ENCODE results near the gene MAP3K5. TPM values are rescaled to one million over a fixed set of nuclear protein-coding genes. Genes with fewer than 3 reads are reported as not detected.

Gene MAP3K5
- total and polyA plus RNA-seq, 9 donors, result 37.0 to 217 (median 80.2) TPM

DNA sequence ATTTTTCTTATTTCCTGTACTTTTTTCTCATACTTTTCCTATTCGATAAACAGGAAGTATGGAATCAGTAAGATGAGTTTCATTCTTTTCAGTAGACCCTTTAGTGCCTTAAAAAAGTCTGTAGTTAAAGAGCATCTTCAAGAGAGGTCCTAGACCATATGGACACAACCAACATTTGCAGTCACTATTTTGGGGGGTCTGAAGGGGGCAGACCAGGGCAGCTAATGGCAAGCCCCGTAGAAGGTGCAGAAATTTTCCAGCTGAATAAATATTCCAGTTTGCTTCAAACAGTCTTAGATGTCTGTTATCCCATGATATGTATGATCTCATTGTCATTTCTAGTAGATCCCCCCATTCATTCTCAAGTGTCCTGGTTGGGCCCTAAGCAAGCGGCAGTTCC, 52.8 kb downstream of the MAP3K5 start:
- no peaks in the 10 kb centered on the region for H3K27me3 ChIP-seq
- no peak for DNase-seq
- TF ChIP-seq EP300 (IDR thresholded peaks at IDR 0.05) (no peak), POLR2A (IDR thresholded peaks at IDR 0.05) (no peak)
- TF ChIP-seq, protein P1, sequence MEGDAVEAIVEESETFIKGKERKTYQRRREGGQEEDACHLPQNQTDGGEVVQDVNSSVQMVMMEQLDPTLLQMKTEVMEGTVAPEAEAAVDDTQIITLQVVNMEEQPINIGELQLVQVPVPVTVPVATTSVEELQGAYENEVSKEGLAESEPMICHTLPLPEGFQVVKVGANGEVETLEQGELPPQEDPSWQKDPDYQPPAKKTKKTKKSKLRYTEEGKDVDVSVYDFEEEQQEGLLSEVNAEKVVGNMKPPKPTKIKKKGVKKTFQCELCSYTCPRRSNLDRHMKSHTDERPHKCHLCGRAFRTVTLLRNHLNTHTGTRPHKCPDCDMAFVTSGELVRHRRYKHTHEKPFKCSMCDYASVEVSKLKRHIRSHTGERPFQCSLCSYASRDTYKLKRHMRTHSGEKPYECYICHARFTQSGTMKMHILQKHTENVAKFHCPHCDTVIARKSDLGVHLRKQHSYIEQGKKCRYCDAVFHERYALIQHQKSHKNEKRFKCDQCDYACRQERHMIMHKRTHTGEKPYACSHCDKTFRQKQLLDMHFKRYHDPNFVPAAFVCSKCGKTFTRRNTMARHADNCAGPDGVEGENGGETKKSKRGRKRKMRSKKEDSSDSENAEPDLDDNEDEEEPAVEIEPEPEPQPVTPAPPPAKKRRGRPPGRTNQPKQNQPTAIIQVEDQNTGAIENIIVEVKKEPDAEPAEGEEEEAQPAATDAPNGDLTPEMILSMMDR (IDR thresholded peaks at IDR 0.05), result no peak
- intact Hi-C loops (cut with DNase I), result no loop called here
- peak overlapping the region in 1 of 2 donors; percentile 40 for H3K27ac ChIP-seq
- H3K4me1 ChIP-seq (ENCODE audit: insufficient read depth), result peaks cover 31% of the 10 kb centered on the region
- WGBS, 3 donors, result 83 to 91% (median 89%) methylated on average over 3 of the region's 3 CpGs
- no peak overlapping the region for H3K4me3 ChIP-seq
- H3K36me3 ChIP-seq, result no peaks in the 10 kb centered on the region
- no peaks in the 10 kb centered on the region for H3K9me3 ChIP-seq

DNA sequence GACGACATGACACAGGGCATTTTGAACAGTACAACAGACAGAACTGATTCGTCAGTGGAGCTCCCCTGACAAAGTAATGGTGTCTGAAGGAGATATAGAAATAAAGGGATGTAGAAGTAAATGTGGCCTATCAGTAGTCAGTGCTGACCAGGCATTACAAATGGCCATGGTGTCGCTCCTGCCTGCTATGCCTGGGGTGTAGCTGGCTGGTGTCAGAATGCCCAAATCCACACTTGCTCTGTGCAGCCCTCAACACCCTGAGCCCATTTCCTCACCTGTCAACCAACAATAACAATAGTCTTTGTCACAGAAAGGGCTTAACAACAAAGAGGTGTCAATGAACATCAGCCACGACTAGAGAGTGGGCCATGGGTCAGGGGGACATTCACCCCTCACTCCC, 53.2 kb downstream of the MAP3K5 start:
- intact Hi-C loops (cut with DNase I), result no loop called here

DNA sequence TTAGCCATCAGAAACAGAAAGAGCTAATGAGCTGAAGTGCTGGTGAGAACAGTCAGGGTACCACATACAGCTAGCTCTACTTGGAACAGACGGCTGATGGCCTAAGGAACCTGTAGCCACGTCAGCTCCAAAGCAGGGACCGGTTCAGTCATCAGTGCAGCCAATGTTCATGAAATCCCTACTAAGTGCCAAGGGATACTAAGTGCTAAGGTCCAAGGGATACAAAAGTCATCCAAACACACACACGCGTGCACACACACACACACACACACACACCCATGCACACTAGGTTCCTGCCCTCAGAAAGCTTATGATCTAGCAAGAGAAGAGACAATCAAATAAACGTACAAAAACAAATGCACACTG, 53.6 kb downstream of the MAP3K5 start:
- Histone ChIP-seq H3K9me3 (no peaks in the 10 kb centered on the region), H3K27ac (peak overlapping the region in 1 of 2 donors; percentile 40), H3K4me1 (ENCODE audit: insufficient read depth) (peaks cover 31% of the 10 kb centered on the region), H3K27me3 (no peaks in the 10 kb centered on the region), H3K4me3 (no peak overlapping the region), H3K36me3 (no peaks in the 10 kb centered on the region)
- intact Hi-C loops (cut with DNase I), result no loop called here
- TF ChIP-seq POLR2A (IDR thresholded peaks at IDR 0.05), result no peak
- TF ChIP-seq, protein P1 (IDR thresholded peaks at IDR 0.05), result no peak
- no peak for TF ChIP-seq EP300 (IDR thresholded peaks at IDR 0.05)
- DNase-seq, result no peak
- WGBS, 3 donors, result 71 to 73% (median 73%) methylated on average over 6 of the region's 6 CpGs

More for the DNA sequence above, 53.2 kb downstream of the MAP3K5 start:
- Histone ChIP-seq H3K36me3 (no peaks in the 10 kb centered on the region), H3K27ac (peak overlapping the region in 1 of 2 donors; percentile 40), H3K4me1 (ENCODE audit: insufficient read depth) (peaks cover 31% of the 10 kb centered on the region), H3K9me3 (no peaks in the 10 kb centered on the region), H3K4me3 (no peak overlapping the region), H3K27me3 (no peaks in the 10 kb centered on the region)
- no peak for TF ChIP-seq EP300 (IDR thresholded peaks at IDR 0.05)
- no peak for TF ChIP-seq POLR2A (IDR thresholded peaks at IDR 0.05)
- WGBS, 3 donors, result 92 to 96% (median 92%) methylated on average over 4 of the region's 4 CpGs
- no peak for DNase-seq

DNA sequence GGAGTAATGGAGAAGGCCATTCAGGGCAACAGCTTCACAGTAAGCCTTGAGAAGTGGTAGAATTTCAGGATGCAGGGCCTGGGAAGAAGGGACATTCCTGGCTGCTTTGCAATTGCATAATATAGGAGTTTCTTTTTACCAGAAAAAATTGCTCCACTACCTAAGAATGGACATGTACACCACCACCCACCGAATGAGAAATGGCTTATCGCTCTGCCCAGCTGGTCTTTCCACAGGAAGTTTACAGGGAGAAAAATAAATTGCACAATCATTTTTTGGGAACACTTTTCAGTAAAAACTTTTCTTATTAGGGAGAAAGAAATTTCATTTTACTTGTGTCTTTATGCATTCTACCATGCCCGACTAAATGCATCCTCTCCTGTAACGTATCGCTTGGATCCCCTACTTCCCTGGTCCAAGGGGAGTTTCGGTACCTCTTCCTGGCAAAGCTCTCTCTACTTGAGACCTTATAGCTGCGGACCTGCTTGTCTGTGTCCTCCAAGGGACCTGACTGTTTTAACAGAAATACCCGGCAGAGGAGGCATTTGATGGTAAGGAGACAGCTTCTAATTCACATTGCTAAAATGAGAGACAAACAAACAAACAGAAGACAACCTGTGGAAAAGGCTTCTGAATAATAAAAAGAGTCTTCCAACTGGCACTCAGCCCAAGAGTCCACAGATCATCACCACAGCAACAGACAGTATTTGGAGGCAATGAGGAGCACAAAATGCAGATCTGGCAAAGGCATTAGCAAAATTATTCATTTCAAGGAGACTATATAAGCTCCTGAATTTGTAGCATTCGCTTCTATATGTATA, 54.2 kb downstream of the MAP3K5 start:
- Histone ChIP-seq H3K27me3 (no peaks in the 10 kb centered on the region), H3K27ac (peak overlapping the region in 1 of 2 donors; percentile 40), H3K4me1 (ENCODE audit: insufficient read depth) (peaks cover 31% of the 10 kb centered on the region), H3K36me3 (no peaks in the 10 kb centered on the region), H3K4me3 (no peak overlapping the region), H3K9me3 (no peaks in the 10 kb centered on the region)
- intact Hi-C loops (cut with DNase I), result loop anchor here in 1 of 4 donors (2.0 kb wide), 1 partner anchor 53 kb away; no protein-coding TSS in a partner anchor
- 8 to 13% (median 9%) methylated on average over 9 of the region's 9 CpGs for WGBS, 3 donors
- TF ChIP-seq POLR2A (IDR thresholded peaks at IDR 0.05) (no peak), EP300 (IDR thresholded peaks at IDR 0.05) (no peak)
- TF ChIP-seq, protein P1 (IDR thresholded peaks at IDR 0.05), result no peak
- DNase-seq, result peak in 4 of 5 donors; percentile 55 to 79 (median 60)

DNA sequence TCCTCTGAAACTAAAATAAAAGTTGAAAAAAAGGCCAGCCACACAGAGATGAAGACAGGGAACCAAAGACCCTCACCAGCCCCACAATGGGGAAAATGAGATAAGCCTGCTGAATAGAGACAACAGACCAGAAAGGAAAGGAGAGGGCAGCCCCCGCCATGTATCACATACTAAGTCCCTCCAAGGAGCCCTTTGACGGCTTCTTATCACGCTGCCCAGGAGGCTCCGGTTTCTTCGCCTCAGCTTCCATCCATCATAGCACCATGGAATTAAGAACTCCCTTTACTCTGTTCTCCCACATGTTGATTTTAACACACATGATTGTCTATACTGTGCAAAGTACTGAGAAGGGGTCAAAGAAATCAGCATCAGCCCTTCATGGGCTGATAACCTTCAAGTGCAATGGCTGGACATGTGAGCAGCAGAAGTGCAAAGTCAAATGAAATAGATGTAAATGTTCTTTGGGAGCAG, 54.9 kb downstream of the MAP3K5 start:
- no peak for DNase-seq
- Histone ChIP-seq H3K27ac (peak overlapping the region; percentile 30 to 40), H3K9me3 (no peaks in the 10 kb centered on the region), H3K36me3 (no peaks in the 10 kb centered on the region), H3K27me3 (no peaks in the 10 kb centered on the region), H3K4me3 (no peak overlapping the region), H3K4me1 (ENCODE audit: insufficient read depth) (peaks cover 31% of the 10 kb centered on the region)
- WGBS, 3 donors, result 86 to 95% (median 91%) methylated on average over 5 of the region's 5 CpGs
- intact Hi-C loops (cut with DNase I), result loop anchor here in 1 of 4 donors (2.0 kb wide), 1 partner anchor 53 kb away; no protein-coding TSS in a partner anchor
- TF ChIP-seq, protein P1 (IDR thresholded peaks at IDR 0.05), result no peak
- TF ChIP-seq EP300 (IDR thresholded peaks at IDR 0.05), result no peak
- TF ChIP-seq POLR2A (IDR thresholded peaks at IDR 0.05), result no peak
